HG02981 (cell line): ENCODE measurements around the gene DAPK2.

Source experiments
- ATAC-seq: cut with Tn5 transposase; IDR thresholded peaks from one replicate; pipeline ENCODE4 v1.9.1; 2021; ENCODE audit warnings: mild to moderate bottlenecking, moderate library complexity; ENCODE audit not compliant: unreplicated experiment

DAPK2 gene

GRCh38 chr15:63899193-63899592 is 147.1 kb downstream of the DAPK2 start:
- ATAC-seq: no peak

- ATAC-seq: peak; percentile 77
Observed at GRCh38 chr15:63896336-63897115, 149.8 kb downstream of the DAPK2 start.

- no peak for ATAC-seq
Observed at GRCh38 chr15:63895787-63896218, 150.5 kb downstream of the DAPK2 start.

- ATAC-seq: no peak
Observed at GRCh38 chr15:63895194-63895593, 151.1 kb downstream of the DAPK2 start.

GRCh38 chr15:63894662-63894949 is 151.7 kb downstream of the DAPK2 start:
- no peak for ATAC-seq

- no peak for ATAC-seq
Observed at GRCh38 chr15:63893866-63894661, 152.2 kb downstream of the DAPK2 start.

- ATAC-seq: no peak
Observed at GRCh38 chr15:63892794-63893441, 153.4 kb downstream of the DAPK2 start.

- ATAC-seq: no peak
Observed at GRCh38 chr15:63891768-63892133, 154.5 kb downstream of the DAPK2 start.

- no peak for ATAC-seq
Observed at GRCh38 chr15:63891079-63891767, 155.1 kb downstream of the DAPK2 start.

GRCh38 chr15:63890617-63891016 is 155.7 kb downstream of the DAPK2 start:
- ATAC-seq: no peak

- no peak for ATAC-seq
Observed at GRCh38 chr15:63889831-63890230, 156.5 kb downstream of the DAPK2 start.

GRCh38 chr15:63888823-63889222 is 157.5 kb downstream of the DAPK2 start:
- ATAC-seq: no peak

- no peak for ATAC-seq
Observed at GRCh38 chr15:63888146-63888545, 158.1 kb downstream of the DAPK2 start.

- ATAC-seq: no peak
Observed at GRCh38 chr15:63887630-63888029, 158.7 kb downstream of the DAPK2 start.

GRCh38 chr15:63884953-63885352 is 161.3 kb downstream of the DAPK2 start:
- no peak for ATAC-seq

GRCh38 chr15:63881431-63881830 is 164.9 kb downstream of the DAPK2 start:
- ATAC-seq: no peak

GRCh38 chr15:63880744-63881143 is 165.5 kb downstream of the DAPK2 start:
- ATAC-seq: no peak

- no peak for ATAC-seq
Observed at GRCh38 chr15:63879995-63880394, 166.3 kb downstream of the DAPK2 start.

- no peak for ATAC-seq
Observed at GRCh38 chr15:63879211-63879610, 167.1 kb downstream of the DAPK2 start.

GRCh38 chr15:63877713-63878271 is 168.5 kb downstream of the DAPK2 start:
- no peak for ATAC-seq

- no peak for ATAC-seq
Observed at GRCh38 chr15:63876085-63876662, 170.1 kb downstream of the DAPK2 start.
